ENCODE data around the gene MAGIX. TPM values are rescaled to one million over a fixed set of nuclear protein-coding genes. Genes with fewer than 3 reads are reported as not detected.
A peak's percentile ranks its signal among the peaks of the same experiment; 100 is the strongest.

The MAGIX gene
- total RNA-seq, 2 experiments from 2014 or later, result 0.89 to 0.93 TPM

DNA sequence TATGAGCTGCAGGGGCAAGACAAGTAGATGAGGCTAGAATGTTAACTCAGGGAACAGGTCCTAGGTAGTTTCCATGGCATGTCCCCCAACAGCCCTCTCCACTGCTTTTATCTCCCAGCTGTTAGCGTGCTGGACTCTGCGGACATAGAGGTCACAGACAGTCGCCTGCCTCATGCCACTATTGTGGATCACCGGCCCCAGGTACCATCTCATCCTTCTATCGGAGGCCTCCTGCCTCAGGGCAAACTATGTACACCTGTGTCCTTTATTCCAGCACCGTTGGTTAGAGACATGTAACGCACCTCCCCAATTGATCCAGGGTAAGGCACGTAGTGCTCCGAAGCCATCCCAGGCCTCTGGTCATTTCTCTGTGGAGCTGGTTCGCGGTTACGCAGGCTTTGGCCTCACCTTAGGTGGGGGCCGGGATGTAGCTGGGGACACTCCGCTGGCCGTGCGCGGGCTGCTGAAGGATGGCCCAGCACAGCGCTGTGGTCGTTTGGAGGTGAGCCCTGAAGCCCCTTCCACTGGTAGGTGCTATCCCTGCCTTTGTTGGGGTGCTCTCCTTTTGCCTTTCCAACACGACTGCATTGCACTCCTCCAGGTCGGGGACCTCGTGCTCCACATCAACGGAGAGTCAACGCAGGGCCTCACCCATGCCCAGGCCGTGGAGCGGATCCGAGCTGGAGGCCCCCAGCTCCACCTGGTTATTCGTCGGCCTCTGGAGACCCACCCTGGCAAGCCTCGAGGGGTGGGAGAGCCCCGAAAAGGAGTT, 2.2 kb downstream of the MAGIX start:
- Mint-ChIP-seq H3K36me3 (ENCODE audit: low read depth) (no peaks in the 10 kb centered on the region), H3K9me3 (no peaks in the 10 kb centered on the region), H3K4me3 (peak overlapping the region; percentile 86), H3K27me3 (no peaks in the 10 kb centered on the region), H3K27ac (peak overlapping the region; percentile 87), H3K4me1 (ENCODE audit: low read depth) (peaks cover 32% of the 10 kb centered on the region)
- ChIA-PET CTCF (interaction anchor here (1.1 to 2.0 kb wide), 3 partner anchors 8 to 72 kb away, joined by 3 to 7 read pairs (median 6); no protein-coding TSS in a partner anchor), POLR2A (interaction anchor here (1.7 to 6.0 kb wide), 3 partner anchors 10 to 104 kb away, joined by 9 to 50 read pairs (median 10); no protein-coding TSS in a partner anchor)
- TF ChIP-seq, protein P1, sequence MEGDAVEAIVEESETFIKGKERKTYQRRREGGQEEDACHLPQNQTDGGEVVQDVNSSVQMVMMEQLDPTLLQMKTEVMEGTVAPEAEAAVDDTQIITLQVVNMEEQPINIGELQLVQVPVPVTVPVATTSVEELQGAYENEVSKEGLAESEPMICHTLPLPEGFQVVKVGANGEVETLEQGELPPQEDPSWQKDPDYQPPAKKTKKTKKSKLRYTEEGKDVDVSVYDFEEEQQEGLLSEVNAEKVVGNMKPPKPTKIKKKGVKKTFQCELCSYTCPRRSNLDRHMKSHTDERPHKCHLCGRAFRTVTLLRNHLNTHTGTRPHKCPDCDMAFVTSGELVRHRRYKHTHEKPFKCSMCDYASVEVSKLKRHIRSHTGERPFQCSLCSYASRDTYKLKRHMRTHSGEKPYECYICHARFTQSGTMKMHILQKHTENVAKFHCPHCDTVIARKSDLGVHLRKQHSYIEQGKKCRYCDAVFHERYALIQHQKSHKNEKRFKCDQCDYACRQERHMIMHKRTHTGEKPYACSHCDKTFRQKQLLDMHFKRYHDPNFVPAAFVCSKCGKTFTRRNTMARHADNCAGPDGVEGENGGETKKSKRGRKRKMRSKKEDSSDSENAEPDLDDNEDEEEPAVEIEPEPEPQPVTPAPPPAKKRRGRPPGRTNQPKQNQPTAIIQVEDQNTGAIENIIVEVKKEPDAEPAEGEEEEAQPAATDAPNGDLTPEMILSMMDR (IDR thresholded peaks at IDR 0.05), result no peak
- H3K9me3 ChIP-seq (ENCODE audit: control insufficient read depth in 1 of 2, insufficient read depth in 1 of 2, low read length in 2 of 2), result no peaks in the 10 kb centered on the region
- no peaks in the 10 kb centered on the region for H3K36me3 ChIP-seq (ENCODE audit: insufficient read depth, low read length)
- DNase-seq, result no peak
- H3K4me1 ChIP-seq (ENCODE audit: insufficient read depth, low read length), result peaks cover 52% of the 10 kb centered on the region
- no peaks in the 10 kb centered on the region for H3K27me3 ChIP-seq (ENCODE audit: control insufficient read depth in 1 of 2, insufficient read depth in 2 of 2, low read length in 2 of 2)
- H3K27ac ChIP-seq (ENCODE audit: low read depth in 1 of 2, low read length in 2 of 2), result no peak overlapping the region
- no peak for ATAC-seq (ENCODE audit: poor library complexity)
- no peak overlapping the region for H3K4me3 ChIP-seq (ENCODE audit: low read length)
- intact Hi-C loops (cut with DNase I, micrococcal nuclease), result no loop called here

- Mint-ChIP-seq H3K4me1 (ENCODE audit: low read depth) (peaks cover 32% of the 10 kb centered on the region), H3K27me3 (no peaks in the 10 kb centered on the region), H3K36me3 (ENCODE audit: low read depth) (no peaks in the 10 kb centered on the region), H3K27ac (peak overlapping the region; percentile 86), H3K4me3 (peak overlapping the region; percentile 80), H3K9me3 (no peaks in the 10 kb centered on the region)
- peak; percentile 51 to 89 (median 66) for DNase-seq
- H3K4me1 ChIP-seq (ENCODE audit: insufficient read depth, low read length), result peaks cover 52% of the 10 kb centered on the region
- H3K4me3 ChIP-seq (ENCODE audit: low read length), result peak overlapping the region; percentile 56
- intact Hi-C loops (cut with DNase I, micrococcal nuclease), result no loop called here
- CTCF ChIA-PET, result interaction anchor here (0.8 to 3.2 kb wide), 4 partner anchors 10 to 59 kb away, joined by 3 to 15 read pairs (median 6); no protein-coding TSS in a partner anchor
- POLR2A ChIA-PET, result interaction anchor here (0.6 to 6.0 kb wide), 15 partner anchors 9 to 1516 kb away, joined by 3 to 50 read pairs (median 4); partner anchors contain the start of genes ELK1, GRIPAP1, OTUD5 and PRAF2
- TF ChIP-seq, protein P1 (IDR thresholded peaks at IDR 0.05), result peak; percentile 31
- H3K36me3 ChIP-seq (ENCODE audit: insufficient read depth, low read length), result no peaks in the 10 kb centered on the region
- H3K27me3 ChIP-seq (ENCODE audit: control insufficient read depth in 1 of 2, insufficient read depth in 2 of 2, low read length in 2 of 2), result no peaks in the 10 kb centered on the region
- H3K27ac ChIP-seq (ENCODE audit: low read depth in 1 of 2, low read length in 2 of 2), result peak overlapping the region; percentile 72 to 78
- ATAC-seq (ENCODE audit: poor library complexity), result peak; percentile 72
- H3K9me3 ChIP-seq (ENCODE audit: control insufficient read depth in 1 of 2, insufficient read depth in 1 of 2, low read length in 2 of 2), result no peaks in the 10 kb centered on the region
Measured at GRCh38 chrX:49165901-49166881, 3.6 kb downstream of the MAGIX start.

Data from CD4-positive, alpha-beta T cell (primary cell).